ENCODE data around the gene DDX25. TPM values are rescaled to one million over a fixed set of nuclear protein-coding genes. Genes with fewer than 3 reads are reported as not detected.

The DDX25 gene
- total RNA-seq, 4 donors from 2014 or later, result 0.38 TPM; not detected in 3

DNA sequence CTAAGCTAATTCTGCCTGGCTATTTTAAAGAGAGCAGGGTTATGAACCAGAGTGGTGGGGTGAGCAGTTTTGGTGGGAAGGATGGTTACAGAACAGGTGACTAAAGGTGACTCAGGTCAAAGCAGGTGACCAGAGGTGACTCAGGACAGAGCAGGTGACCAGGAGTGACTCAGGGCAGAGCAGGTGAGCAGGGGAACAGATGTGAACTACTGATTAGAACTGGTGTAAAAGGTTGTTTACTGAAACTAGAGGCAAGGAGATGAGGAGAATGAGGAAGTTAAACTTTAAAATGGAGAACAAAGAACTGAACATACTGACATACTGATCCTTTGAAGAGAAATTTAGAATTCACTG is 32.2 kb upstream of the DDX25 start:
- intact Hi-C loops (cut with DNase I), result no loop called here
- no peak for DNase-seq

GRCh38 chr11:125873881-125874555 is 30.3 kb upstream of the DDX25 start:
- H3K9me3 ChIP-seq, result no peaks in the 10 kb centered on the region
- TF ChIP-seq, protein P1, sequence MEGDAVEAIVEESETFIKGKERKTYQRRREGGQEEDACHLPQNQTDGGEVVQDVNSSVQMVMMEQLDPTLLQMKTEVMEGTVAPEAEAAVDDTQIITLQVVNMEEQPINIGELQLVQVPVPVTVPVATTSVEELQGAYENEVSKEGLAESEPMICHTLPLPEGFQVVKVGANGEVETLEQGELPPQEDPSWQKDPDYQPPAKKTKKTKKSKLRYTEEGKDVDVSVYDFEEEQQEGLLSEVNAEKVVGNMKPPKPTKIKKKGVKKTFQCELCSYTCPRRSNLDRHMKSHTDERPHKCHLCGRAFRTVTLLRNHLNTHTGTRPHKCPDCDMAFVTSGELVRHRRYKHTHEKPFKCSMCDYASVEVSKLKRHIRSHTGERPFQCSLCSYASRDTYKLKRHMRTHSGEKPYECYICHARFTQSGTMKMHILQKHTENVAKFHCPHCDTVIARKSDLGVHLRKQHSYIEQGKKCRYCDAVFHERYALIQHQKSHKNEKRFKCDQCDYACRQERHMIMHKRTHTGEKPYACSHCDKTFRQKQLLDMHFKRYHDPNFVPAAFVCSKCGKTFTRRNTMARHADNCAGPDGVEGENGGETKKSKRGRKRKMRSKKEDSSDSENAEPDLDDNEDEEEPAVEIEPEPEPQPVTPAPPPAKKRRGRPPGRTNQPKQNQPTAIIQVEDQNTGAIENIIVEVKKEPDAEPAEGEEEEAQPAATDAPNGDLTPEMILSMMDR (IDR thresholded peaks at IDR 0.05), result no peak
- no peak for TF ChIP-seq POLR2A (IDR thresholded peaks at IDR 0.05)
- H3K27ac ChIP-seq, result no peak overlapping the region
- H3K27me3 ChIP-seq, result no peaks in the 10 kb centered on the region
- no peaks in the 10 kb centered on the region for H3K36me3 ChIP-seq
- 84 to 86% methylated on average over 10 to 20 of the region's 20 CpGs for WGBS, 2 donors
- no peaks in the 10 kb centered on the region for H3K4me1 ChIP-seq
- no peak overlapping the region for H3K4me3 ChIP-seq
- intact Hi-C loops (cut with DNase I), result no loop called here
- DNase-seq, result no peak

More for the DNA sequence above, 32.2 kb upstream of the DDX25 start:
- Histone ChIP-seq H3K4me1 (no peaks in the 10 kb centered on the region), H3K27me3 (no peaks in the 10 kb centered on the region), H3K27ac (no peak overlapping the region), H3K9me3 (no peaks in the 10 kb centered on the region), H3K4me3 (no peak overlapping the region), H3K36me3 (no peaks in the 10 kb centered on the region)
- no peak for TF ChIP-seq POLR2A (IDR thresholded peaks at IDR 0.05)
- TF ChIP-seq, protein P1 (IDR thresholded peaks at IDR 0.05), result no peak

- no peaks in the 10 kb centered on the region for H3K36me3 ChIP-seq
- no peak for DNase-seq
- no peak overlapping the region for H3K27ac ChIP-seq
- WGBS, 2 donors, result 11 to 14% methylated on average over 8 of the region's 8 CpGs
- H3K4me1 ChIP-seq, result no peaks in the 10 kb centered on the region
- H3K4me3 ChIP-seq, result no peak overlapping the region
- H3K27me3 ChIP-seq, result no peaks in the 10 kb centered on the region
- TF ChIP-seq, protein P1 (IDR thresholded peaks at IDR 0.05), result peak in 5 of 6 experiments; percentile 60 to 76 (median 66)
- no peak for TF ChIP-seq POLR2A (IDR thresholded peaks at IDR 0.05)
- H3K9me3 ChIP-seq, result no peaks in the 10 kb centered on the region
- intact Hi-C loops (cut with DNase I), result no loop called here
These were observed 29.7 kb upstream of the DDX25 start for GRCh38 chr11:125874556-125875124.

DNA sequence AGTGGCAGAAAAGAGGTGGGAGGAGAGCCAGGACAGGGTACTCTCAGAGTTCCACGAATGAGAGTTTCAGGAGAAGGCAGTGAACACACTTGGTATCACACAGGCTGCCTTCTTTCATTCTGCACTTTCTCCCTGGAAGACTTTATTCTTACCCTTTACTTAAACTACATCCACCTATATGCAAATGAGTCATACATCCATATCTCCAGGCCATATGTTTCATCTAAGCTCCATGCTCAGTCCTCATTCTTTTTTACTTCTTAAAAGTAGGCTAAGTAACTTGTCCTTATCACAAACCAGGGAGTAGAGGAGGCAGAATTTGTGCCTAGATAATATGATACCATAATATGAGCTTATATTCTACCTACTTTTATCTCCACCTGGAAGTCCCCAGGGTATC is 23.0 kb upstream of the DDX25 start:
- Histone ChIP-seq H3K9me3 (no peaks in the 10 kb centered on the region), H3K4me3 (no peak overlapping the region), H3K27ac (no peak overlapping the region), H3K4me1 (peaks cover 0 to 3% (median 0%) of the 10 kb centered on the region in 3 donors), H3K27me3 (no peaks in the 10 kb centered on the region), H3K36me3 (no peaks in the 10 kb centered on the region)
- TF ChIP-seq POLR2A (IDR thresholded peaks at IDR 0.05), result no peak
- TF ChIP-seq, protein P1 (IDR thresholded peaks at IDR 0.05), result no peak
- WGBS, 2 donors, result 61 to 85% methylated on average over 1 of the region's 1 CpG
- no peak for DNase-seq
- intact Hi-C loops (cut with DNase I), result no loop called here

DNA sequence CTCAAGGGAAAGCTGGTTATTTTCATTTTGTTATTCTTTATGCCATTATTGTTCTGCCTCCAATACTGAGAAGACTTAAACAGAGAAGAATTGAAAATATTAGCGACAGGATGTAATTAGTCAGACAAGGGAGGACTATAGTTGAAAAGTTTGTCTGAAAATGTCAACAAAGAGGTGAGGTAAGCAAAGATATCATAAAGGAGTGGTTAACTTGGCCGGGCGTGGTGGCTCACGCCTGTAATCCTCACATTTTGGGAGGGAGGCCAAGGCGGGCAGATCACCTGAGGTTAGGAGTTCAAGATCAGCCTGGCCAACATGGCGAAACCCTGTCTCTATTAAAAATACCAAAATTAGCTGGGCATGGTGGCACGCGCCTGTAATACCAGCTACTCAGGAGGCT is 20.9 kb upstream of the DDX25 start:
- Histone ChIP-seq H3K9me3 (no peaks in the 10 kb centered on the region), H3K4me1 (peaks cover 0 to 16% (median 3%) of the 10 kb centered on the region in 3 donors), H3K36me3 (no peaks in the 10 kb centered on the region), H3K4me3 (no peak overlapping the region), H3K27ac (no peak overlapping the region), H3K27me3 (no peaks in the 10 kb centered on the region)
- TF ChIP-seq, protein P1 (IDR thresholded peaks at IDR 0.05), result no peak
- TF ChIP-seq POLR2A (IDR thresholded peaks at IDR 0.05), result no peak
- 58 to 59% methylated on average over 6 to 8 of the region's 8 CpGs for WGBS, 2 donors
- no peak for DNase-seq
- intact Hi-C loops (cut with DNase I), result no loop called here
